OCI-LY7 (cell line): ENCODE measurements around the gene CRIM1. TPM values are rescaled to one million over a fixed set of nuclear protein-coding genes. Genes with fewer than 3 reads are reported as not detected.

Experiments
- BruUV-seq: library from RNA; stranded (reverse); fragments of 400-500 nt; replicated peaks from 2 replicates; lab custom pipeline; 2021; lab: Mats Ljungman, UMichigan
- CTCF ChIA-PET: fragments of 300-600 bp; sonication (Branson Sonifier 250); formaldehyde crosslinking; loops from one replicate; lab custom pipeline; 2022; ENCODE audit warnings: antibody characterized with exemption; ENCODE audit not compliant: unreplicated experiment; lab: Charles Lee
- POLR2A ChIA-PET: fragments of 300-600 bp; sonication (Branson Sonifier 250); formaldehyde crosslinking; loops from one replicate; lab custom pipeline; 2022; ENCODE audit warnings: antibody characterized with exemption; lab: Charles Lee
- DNase-seq: peaks from one replicate; pipeline ENCODE4 v3.0.0-alpha.2; 2015; ENCODE audit warnings: low spot score
- H2AFZ ChIP-seq: fragments of 200-600 bp; sonication (generic), shearing (Covaris generic); 2 replicates; pipeline ENCODE4 v1.6.1; 2014; ENCODE audit warnings: mild to moderate bottlenecking, antibody characterized with exemption, low read length, moderate library complexity
- H3K27ac ChIP-seq: fragments of 200-600 bp; sonication (generic); 2 replicates; pipeline ENCODE4 v1.5.1; 2014; ENCODE audit warnings: mixed run types, low read depth, mild to moderate bottlenecking, moderate library complexity, low read length, inconsistent platforms; ENCODE audit not compliant: poor library complexity, severe bottlenecking
- H3K36me3 ChIP-seq: fragments of 200-600 bp; sonication (generic); 2 replicates; pipeline ENCODE4 v1.6.1; 2014; ENCODE audit warnings: mild to moderate bottlenecking, antibody characterized with exemption, low read length, moderate library complexity, mixed read lengths; ENCODE audit not compliant: insufficient read depth
- H3K4me1 ChIP-seq: fragments of 200-600 bp; sonication (generic); 2 replicates; pipeline ENCODE4 v1.5.1; 2014; ENCODE audit warnings: mild to moderate bottlenecking, low read length; ENCODE audit not compliant: insufficient read depth, poor library complexity, severe bottlenecking
- H3K4me2 ChIP-seq: fragments of 200-600 bp; sonication (generic); 2 replicates; pipeline ENCODE4 v1.6.1; 2014; ENCODE audit warnings: mild to moderate bottlenecking, low read length
- H3K4me3 ChIP-seq: fragments of 200-600 bp; sonication (generic); 2 replicates; pipeline ENCODE4 v1.5.1; 2014; ENCODE audit warnings: mild to moderate bottlenecking, low read depth, low read length; ENCODE audit not compliant: poor library complexity, severe bottlenecking
- H3K79me2 ChIP-seq: fragments of 200-600 bp; sonication (generic); 2 replicates; pipeline ENCODE4 v1.6.1; 2016; ENCODE audit warnings: low read depth, mild to moderate bottlenecking, low read length, moderate library complexity, mixed read lengths; ENCODE audit not compliant: insufficient read depth
- H3K9me2 ChIP-seq: fragments of 200-600 bp; sonication (generic); 2 replicates; pipeline ENCODE4 v1.6.1; 2016; ENCODE audit warnings: mild to moderate bottlenecking, low read length, mixed read lengths; ENCODE audit not compliant: insufficient read depth
- H3K9me3 ChIP-seq: fragments of 200-600 bp; sonication (generic); 2 replicates; pipeline ENCODE4 v1.6.1; 2014; ENCODE audit warnings: mild to moderate bottlenecking, mixed run types, low read length, mixed read lengths
- H4K20me1 ChIP-seq: fragments of 200-600 bp; sonication (generic); 2 replicates; pipeline ENCODE4 v1.6.1; 2014; ENCODE audit warnings: mild to moderate bottlenecking, antibody characterized with exemption, low read length, moderate library complexity, mixed read lengths; ENCODE audit not compliant: insufficient read depth
- CTCF ChIP-seq: fragments of 200-600 bp; sonication (generic); conservative IDR thresholded peaks from 2 replicates; pipeline ENCODE4 v1.5.1; 2014; ENCODE audit warnings: mild to moderate bottlenecking, antibody characterized with exemption, low read length, moderate library complexity, mixed read lengths
- EZH2phosphoT487 ChIP-seq: fragments of 200-600 bp; sonication (generic); IDR thresholded peaks from 2 replicates; pipeline ENCODE4 v1.6.1; 2018; ENCODE audit warnings: low read depth, borderline replicate concordance, mild to moderate bottlenecking, mixed run types, antibody characterized with exemption, low read length, moderate library complexity, mixed read lengths
- intact Hi-C: fragments of 100-400 bp; cut with micrococcal nuclease; formaldehyde crosslinking; loops from one replicate; pipeline ENCODE4 v1.10.0; 2022; ENCODE audit not compliant: unreplicated experiment
- total RNA-seq, 2 experiments: library from RNA; depleted of rRNA in 1 of 2; stranded (reverse); fragments of >200 nt in 1 of 2; shearing (Covaris generic) in 1 of 2; gene quantifications; 2 replicates each; pipeline ENCODE4 v1.2.3, GENCODE V29; 2014 to 2022

The CRIM1 gene
- total RNA-seq, 2 experiments from 2014 or later = 37.0 to 47.4 TPM

GRCh38 chr2:36392571-36393255 lies 37.1 kb downstream of the CRIM1 start:
- Histone ChIP-seq H2AFZ (no peak overlapping the region), H3K36me3 (no peaks in the 10 kb centered on the region; the same call in 1 of the 2 replicates), H3K27ac (no peak overlapping the region), H3K4me2 (no peak overlapping the region), H3K79me2 (no peaks in the 10 kb centered on the region), H3K9me3 (no peaks in the 10 kb centered on the region), H3K4me3 (no peak overlapping the region), H3K4me1 (no peaks in the 10 kb centered on the region), H4K20me1 (peaks cover 3% of the 10 kb centered on the region; the same call in 1 of the 2 replicates), H3K9me2 (no peaks in the 10 kb centered on the region)
- BruUV-seq = no TSS peak
- intact Hi-C loops = no loop called here
- DNase-seq = no peak
- TF ChIP-seq EZH2phosphoT487 (no peak), CTCF (no peak)
- POLR2A ChIA-PET = no interaction called here
- CTCF ChIA-PET = interaction anchor here (0.6 kb wide), 1 partner anchor 8 kb away, joined by 3 read pairs; no protein-coding TSS in a partner anchor

GRCh38 chr2:36393738-36394256 lies 38.2 kb downstream of the CRIM1 start:
- Histone ChIP-seq H3K79me2 (no peaks in the 10 kb centered on the region), H3K36me3 (no peaks in the 10 kb centered on the region; the same call in 1 of the 2 replicates), H3K4me1 (no peaks in the 10 kb centered on the region), H3K9me3 (no peaks in the 10 kb centered on the region), H4K20me1 (peaks cover 3% of the 10 kb centered on the region; the same call in 1 of the 2 replicates), H2AFZ (no peak overlapping the region), H3K4me2 (no peak overlapping the region), H3K9me2 (no peaks in the 10 kb centered on the region), H3K4me3 (no peak overlapping the region), H3K27ac (no peak overlapping the region)
- TF ChIP-seq EZH2phosphoT487 (no peak), CTCF (no peak)
- ChIA-PET POLR2A (no interaction called here), CTCF (interaction anchor here (0.6 kb wide), 1 partner anchor 9 kb away, joined by 3 read pairs; no protein-coding TSS in a partner anchor)
- BruUV-seq = no TSS peak
- intact Hi-C loops = no loop called here
- DNase-seq = no peak

DNA sequence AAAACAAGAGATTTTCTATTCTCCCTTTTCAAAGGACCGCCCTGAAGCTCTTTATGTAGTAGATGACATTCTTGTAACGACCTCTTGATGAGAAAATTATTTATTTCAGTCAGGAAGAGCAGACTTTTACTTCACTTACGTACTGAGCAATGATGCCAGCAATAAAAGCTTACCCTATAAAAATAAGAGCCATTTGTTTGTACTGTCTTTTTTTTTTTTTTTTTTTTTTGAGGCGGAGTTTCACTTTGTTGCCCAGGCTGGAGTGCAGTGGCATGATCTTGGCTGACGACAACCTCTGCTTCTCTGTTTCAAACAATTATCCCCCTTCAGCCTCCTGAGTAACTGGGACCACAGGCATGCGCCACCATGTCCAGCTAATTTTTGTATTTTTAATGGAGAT lies 39.2 kb downstream of the CRIM1 start:
- DNase-seq = no peak
- intact Hi-C loops = no loop called here
- Histone ChIP-seq H3K79me2 (no peaks in the 10 kb centered on the region), H3K4me1 (no peaks in the 10 kb centered on the region), H3K9me3 (no peaks in the 10 kb centered on the region), H2AFZ (no peak overlapping the region), H3K36me3 (no peaks in the 10 kb centered on the region; the same call in 1 of the 2 replicates), H3K4me2 (no peak overlapping the region), H3K27ac (no peak overlapping the region), H3K4me3 (no peak overlapping the region), H3K9me2 (no peaks in the 10 kb centered on the region), H4K20me1 (peaks cover 3% of the 10 kb centered on the region; the same call in 1 of the 2 replicates)
- no TSS peak for BruUV-seq
- ChIA-PET POLR2A (interaction anchor here (0.6 to 1.1 kb wide), 3 partner anchors 19 to 394 kb away, joined by 3 read pairs; no protein-coding TSS in a partner anchor), CTCF (no interaction called here)
- no peak for TF ChIP-seq CTCF
- TF ChIP-seq EZH2phosphoT487 = no peak
